ENCODE results near the gene CPD. TPM values are rescaled to one million over a fixed set of nuclear protein-coding genes. Genes with fewer than 3 reads are reported as not detected.
A peak's percentile ranks its signal among the peaks of the same experiment; 100 is the strongest.

CPD gene
- polyA plus RNA-seq, 1 donor, result 51.7 TPM

DNA sequence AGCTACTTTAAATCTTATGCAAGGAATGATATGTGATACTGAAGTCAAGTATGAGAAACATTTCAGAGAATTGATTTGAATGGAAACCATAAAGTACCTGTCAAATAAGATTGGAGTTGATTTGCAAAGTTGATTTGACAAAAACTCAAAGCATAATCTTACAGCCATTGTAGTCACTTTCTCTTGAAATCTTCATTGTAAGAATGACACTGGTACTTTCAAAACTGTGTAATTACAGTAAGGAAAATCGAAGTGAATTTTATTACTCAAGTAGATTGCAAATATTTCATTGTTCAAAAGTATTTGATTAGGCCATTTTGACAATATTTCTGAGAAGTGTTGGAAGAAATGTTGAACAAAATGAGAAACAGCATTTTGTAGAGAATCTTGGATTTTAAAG lies 3.6 kb downstream of the CPD start:
- DNase-seq, result no peak
- no peak overlapping the region for H3K4me3 ChIP-seq (ENCODE audit: low read length)
- H3K4me1 ChIP-seq (ENCODE audit: control insufficient read depth, insufficient read depth, low read length), result peaks cover 6% of the 10 kb centered on the region
- no peaks in the 10 kb centered on the region for H3K9me3 ChIP-seq (ENCODE audit: control insufficient read depth, low read depth, low read length)
- no peak overlapping the region for H3K27ac ChIP-seq (ENCODE audit: low read length)
- no peaks in the 10 kb centered on the region for H3K27me3 ChIP-seq (ENCODE audit: control insufficient read depth, insufficient read depth, low read length)
- peaks cover 17% of the 10 kb centered on the region for H3K36me3 ChIP-seq (ENCODE audit: control insufficient read depth, insufficient read depth, low read length)
- WGBS (ENCODE audit: insufficient coverage, low lambda C conversion rate), result no CpG with 5 or more reads among the region's 1 CpG

DNA sequence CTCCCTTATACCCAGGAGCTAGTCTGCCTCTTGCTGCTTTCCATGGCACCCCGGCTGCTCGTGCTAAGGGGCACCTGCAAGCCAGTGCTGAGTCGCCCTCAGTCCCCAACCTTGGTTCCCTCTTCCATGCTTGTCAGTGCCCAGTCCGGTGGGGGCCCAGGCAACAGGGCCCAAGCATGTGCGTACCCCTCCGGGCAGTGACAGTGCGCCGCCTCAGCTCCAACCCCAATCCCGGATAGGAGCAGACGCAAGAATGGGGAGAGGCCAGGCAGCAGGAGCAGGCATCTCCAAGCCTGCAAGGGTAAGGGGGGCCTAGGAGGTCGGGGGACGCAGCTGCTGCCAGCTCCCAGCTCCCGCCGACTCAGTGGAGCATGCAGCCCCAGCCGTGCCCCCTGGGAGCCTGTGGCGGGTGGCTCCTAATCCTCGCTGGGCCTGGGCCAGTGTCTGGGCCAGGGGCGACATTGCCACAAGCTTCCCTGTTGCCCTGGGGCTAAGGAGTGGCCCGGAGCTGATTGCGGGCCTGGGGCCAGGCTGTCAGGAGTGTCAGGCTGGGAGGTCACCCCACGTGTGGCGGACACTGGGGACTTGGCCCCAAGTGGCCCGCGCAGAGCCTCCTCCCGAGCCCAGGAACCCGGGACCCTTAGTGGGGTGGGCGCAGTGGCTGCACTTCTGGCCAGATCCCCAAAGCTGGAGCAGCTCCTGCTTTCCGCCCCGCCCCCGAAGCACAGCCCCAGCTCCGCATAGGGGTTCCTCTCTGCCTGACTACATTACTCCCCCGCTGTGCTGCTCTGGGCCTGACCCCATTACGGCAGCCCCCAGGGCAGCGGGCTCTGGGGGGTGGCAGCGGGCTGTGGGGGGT lies 9.8 kb downstream of the CPD start:
- H3K4me3 ChIP-seq (ENCODE audit: low read length), result no peak overlapping the region
- no peaks in the 10 kb centered on the region for H3K4me1 ChIP-seq (ENCODE audit: control insufficient read depth, insufficient read depth, low read length)
- no CpG with 5 or more reads among the region's 35 CpGs for WGBS (ENCODE audit: insufficient coverage, low lambda C conversion rate)
- H3K27me3 ChIP-seq (ENCODE audit: control insufficient read depth, insufficient read depth, low read length), result no peaks in the 10 kb centered on the region
- H3K36me3 ChIP-seq (ENCODE audit: control insufficient read depth, insufficient read depth, low read length), result peaks cover 35% of the 10 kb centered on the region
- no peaks in the 10 kb centered on the region for H3K9me3 ChIP-seq (ENCODE audit: control insufficient read depth, low read depth, low read length)
- no peak for DNase-seq
- no peak overlapping the region for H3K27ac ChIP-seq (ENCODE audit: low read length)

DNA sequence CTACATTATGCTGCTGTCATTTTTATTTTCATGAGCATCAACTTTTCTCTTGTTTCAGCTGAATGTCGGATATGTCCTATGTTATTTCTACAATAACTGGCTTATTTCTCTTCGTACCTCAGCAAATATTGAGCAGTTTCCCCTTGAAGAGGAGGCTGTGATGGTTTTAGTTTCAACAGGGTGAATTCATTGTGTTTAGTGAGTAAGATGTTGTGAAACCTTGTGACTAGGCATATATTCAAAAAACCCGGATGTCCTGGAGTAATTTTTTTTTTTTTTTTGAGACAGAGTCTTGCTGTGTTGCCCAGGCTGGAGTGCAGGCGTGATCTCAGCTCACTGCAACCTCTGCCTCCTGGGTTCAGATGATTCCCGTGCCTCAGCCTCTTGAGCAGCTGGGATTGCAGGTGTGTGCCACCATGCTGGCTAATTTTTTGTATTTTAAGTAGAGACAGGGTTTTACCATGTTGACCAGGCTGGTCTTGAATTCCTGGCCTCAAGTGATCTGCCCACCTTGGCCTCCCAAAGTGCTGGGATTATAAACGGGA lies 11.1 kb downstream of the CPD start:
- no peak overlapping the region for H3K27ac ChIP-seq (ENCODE audit: low read length)
- H3K4me1 ChIP-seq (ENCODE audit: control insufficient read depth, insufficient read depth, low read length), result no peaks in the 10 kb centered on the region
- H3K4me3 ChIP-seq (ENCODE audit: low read length), result no peak overlapping the region
- peaks cover 35% of the 10 kb centered on the region for H3K36me3 ChIP-seq (ENCODE audit: control insufficient read depth, insufficient read depth, low read length)
- H3K9me3 ChIP-seq (ENCODE audit: control insufficient read depth, low read depth, low read length), result no peaks in the 10 kb centered on the region
- H3K27me3 ChIP-seq (ENCODE audit: control insufficient read depth, insufficient read depth, low read length), result no peaks in the 10 kb centered on the region
- DNase-seq, result no peak
- no CpG with 5 or more reads among the region's 6 CpGs for WGBS (ENCODE audit: insufficient coverage, low lambda C conversion rate)

DNA sequence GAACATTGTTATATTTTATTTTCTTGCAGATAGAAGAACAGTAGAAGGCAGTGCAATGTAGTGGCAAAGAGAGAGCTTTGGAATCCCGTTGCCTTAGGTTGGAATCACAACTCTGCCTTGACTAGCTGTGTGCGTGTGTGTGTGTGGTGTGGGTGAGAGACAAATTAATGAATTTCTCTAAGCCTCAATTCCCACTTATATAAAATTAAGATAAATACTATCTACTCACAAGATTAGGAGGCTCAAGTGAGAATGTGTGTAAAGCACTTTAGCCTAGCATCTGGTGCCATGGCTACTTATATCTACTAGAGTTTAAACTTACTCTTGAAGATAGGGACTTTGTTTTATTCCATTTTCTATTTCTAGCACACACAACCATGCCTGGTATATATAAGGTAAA lies 12.8 kb downstream of the CPD start:
- Histone ChIP-seq H3K36me3 (ENCODE audit: control insufficient read depth, insufficient read depth, low read length) (peaks cover 22% of the 10 kb centered on the region), H3K4me3 (ENCODE audit: low read length) (no peak overlapping the region), H3K9me3 (ENCODE audit: control insufficient read depth, low read depth, low read length) (no peaks in the 10 kb centered on the region), H3K27me3 (ENCODE audit: control insufficient read depth, insufficient read depth, low read length) (no peaks in the 10 kb centered on the region), H3K27ac (ENCODE audit: low read length) (no peak overlapping the region), H3K4me1 (ENCODE audit: control insufficient read depth, insufficient read depth, low read length) (no peaks in the 10 kb centered on the region)
- WGBS (ENCODE audit: insufficient coverage, low lambda C conversion rate), result 100% methylated on average over 2 of the region's 2 CpGs
- no peak for DNase-seq

DNA sequence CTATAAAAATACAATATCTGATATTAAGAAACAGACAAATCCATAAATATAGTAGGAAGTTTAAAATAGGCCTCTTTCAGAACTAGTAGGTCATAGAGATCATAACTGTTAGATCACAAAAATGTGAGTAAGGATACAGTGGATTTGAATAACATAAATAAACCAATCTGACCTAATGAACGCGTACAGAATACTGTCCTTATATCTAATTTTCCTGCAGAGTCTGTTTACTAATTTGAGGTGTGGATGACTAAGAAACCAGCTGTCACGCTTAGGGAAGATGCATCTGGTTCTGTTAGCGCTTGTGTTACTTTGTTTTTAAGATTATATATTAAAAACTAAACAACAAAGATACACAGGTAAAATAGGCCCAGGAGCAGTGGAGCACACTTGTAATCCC lies 14.8 kb downstream of the CPD start:
- no peak overlapping the region for H3K4me3 ChIP-seq (ENCODE audit: low read length)
- H3K27ac ChIP-seq (ENCODE audit: low read length), result no peak overlapping the region
- H3K27me3 ChIP-seq (ENCODE audit: control insufficient read depth, insufficient read depth, low read length), result no peaks in the 10 kb centered on the region
- no peaks in the 10 kb centered on the region for H3K9me3 ChIP-seq (ENCODE audit: control insufficient read depth, low read depth, low read length)
- peaks cover 2% of the 10 kb centered on the region for H3K4me1 ChIP-seq (ENCODE audit: control insufficient read depth, insufficient read depth, low read length)
- H3K36me3 ChIP-seq (ENCODE audit: control insufficient read depth, insufficient read depth, low read length), result peaks cover 12% of the 10 kb centered on the region
- no CpG with 5 or more reads among the region's 4 CpGs for WGBS (ENCODE audit: insufficient coverage, low lambda C conversion rate)
- DNase-seq, result no peak

DNA sequence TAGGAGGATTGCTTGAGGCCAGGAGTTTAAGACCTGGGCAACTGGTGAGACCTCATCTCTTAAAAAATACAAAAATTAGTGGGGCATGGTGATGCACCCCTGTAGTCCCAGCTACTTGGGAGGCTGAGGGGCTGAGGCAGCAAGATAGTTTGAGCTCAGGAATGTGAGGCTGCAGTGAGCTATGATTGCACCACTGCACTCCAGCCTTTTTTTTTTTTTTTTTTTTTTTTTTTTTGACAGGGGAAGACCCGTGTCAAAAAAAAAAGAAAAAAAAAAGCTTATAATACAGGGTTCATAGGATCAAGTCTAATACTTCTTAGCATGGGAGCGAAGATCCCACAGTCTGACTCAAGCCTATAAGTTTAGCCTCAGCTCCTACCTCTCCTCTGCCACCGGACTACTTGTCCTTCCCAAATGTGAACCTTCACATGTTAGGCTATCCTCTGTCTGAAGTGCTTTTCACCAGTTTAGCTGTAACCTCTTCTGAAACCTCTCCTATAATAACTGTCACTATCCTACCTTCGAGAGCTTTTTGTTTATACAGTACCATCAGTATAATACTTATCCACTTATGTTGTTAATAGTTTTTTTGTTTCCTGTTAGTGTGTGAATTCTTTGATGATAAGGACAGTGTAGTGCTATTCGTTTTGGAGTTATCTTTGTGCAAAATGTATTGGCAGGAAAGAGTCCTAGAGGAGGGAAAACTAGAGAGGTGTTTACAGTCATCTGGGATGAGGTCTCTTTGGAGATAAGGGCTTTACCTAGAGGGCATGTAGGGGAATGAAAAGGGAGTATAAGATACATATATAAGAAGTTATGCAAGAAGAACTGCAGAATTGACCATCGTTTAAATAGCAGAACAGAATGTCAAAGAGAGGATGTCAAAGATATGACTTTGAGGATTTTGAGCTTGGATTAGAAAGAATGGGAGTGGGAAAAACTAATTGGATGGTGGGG lies 15.5 kb downstream of the CPD start:
- 13% methylated on average over 3 of the region's 6 CpGs for WGBS (ENCODE audit: insufficient coverage, low lambda C conversion rate)
- H3K4me1 ChIP-seq (ENCODE audit: control insufficient read depth, insufficient read depth, low read length), result peaks cover 2% of the 10 kb centered on the region
- no peaks in the 10 kb centered on the region for H3K27me3 ChIP-seq (ENCODE audit: control insufficient read depth, insufficient read depth, low read length)
- H3K27ac ChIP-seq (ENCODE audit: low read length), result no peak overlapping the region
- DNase-seq, result no peak
- peaks cover 7% of the 10 kb centered on the region for H3K36me3 ChIP-seq (ENCODE audit: control insufficient read depth, insufficient read depth, low read length)
- H3K9me3 ChIP-seq (ENCODE audit: control insufficient read depth, low read depth, low read length), result no peaks in the 10 kb centered on the region
- no peak overlapping the region for H3K4me3 ChIP-seq (ENCODE audit: low read length)

DNA sequence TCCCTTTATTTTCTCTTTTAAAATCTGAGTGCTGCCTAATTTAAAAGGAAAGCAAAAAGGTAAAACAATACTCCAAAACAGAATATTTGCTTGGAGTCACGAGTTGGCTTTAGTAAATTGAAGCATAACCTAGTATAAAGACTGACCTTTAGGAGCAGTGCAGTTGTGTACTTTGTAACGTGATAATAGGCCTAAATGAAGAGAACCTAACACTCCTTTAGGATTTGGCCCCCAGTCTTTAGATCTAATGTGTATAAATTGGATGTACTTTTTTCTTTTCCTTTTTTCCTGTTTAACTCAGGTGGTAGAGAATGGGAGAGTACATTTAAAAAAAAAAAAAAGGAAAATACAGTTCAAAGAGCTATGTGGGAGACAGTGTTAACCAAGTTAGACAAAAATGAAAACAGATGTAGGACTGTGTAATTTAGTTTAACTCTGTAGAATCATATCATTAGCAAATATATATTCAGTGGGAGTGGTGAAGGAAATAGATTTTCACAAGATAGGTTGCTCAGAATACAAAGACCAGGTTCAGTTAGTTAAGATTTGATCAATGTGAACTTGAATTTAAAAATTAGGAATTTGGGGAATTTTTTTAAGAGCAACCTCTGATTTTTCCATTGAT lies 16.8 kb downstream of the CPD start:
- Histone ChIP-seq H3K4me3 (ENCODE audit: low read length) (no peak overlapping the region), H3K36me3 (ENCODE audit: control insufficient read depth, insufficient read depth, low read length) (peaks cover 5% of the 10 kb centered on the region), H3K27me3 (ENCODE audit: control insufficient read depth, insufficient read depth, low read length) (no peaks in the 10 kb centered on the region), H3K4me1 (ENCODE audit: control insufficient read depth, insufficient read depth, low read length) (peaks cover 2% of the 10 kb centered on the region), H3K27ac (ENCODE audit: low read length) (peak overlapping the region; percentile 27), H3K9me3 (ENCODE audit: control insufficient read depth, low read depth, low read length) (no peaks in the 10 kb centered on the region)
- WGBS (ENCODE audit: insufficient coverage, low lambda C conversion rate), result no CpG with 5 or more reads among the region's 2 CpGs
- DNase-seq, result no peak

DNA sequence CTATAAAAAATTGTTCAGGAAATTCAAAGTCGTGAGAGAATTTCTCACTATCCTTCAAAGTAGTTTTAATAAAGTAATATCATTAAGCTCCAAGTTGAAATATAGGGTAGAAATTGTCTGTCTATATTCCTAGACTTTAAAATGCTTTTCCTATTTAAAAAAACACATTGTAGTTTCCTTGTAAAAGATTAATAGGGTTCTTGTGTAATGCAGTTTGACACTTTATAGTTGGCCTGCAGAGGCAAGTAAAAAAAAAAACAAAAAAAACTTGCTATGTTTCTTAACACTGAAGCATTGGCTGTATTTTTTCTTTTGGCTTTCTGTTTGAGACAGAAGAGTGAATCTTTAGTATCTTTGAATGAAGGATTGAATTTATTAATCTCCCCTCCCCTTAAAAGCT lies 17.4 kb downstream of the CPD start:
- Histone ChIP-seq H3K4me3 (ENCODE audit: low read length) (no peak overlapping the region), H3K27me3 (ENCODE audit: control insufficient read depth, insufficient read depth, low read length) (no peaks in the 10 kb centered on the region), H3K36me3 (ENCODE audit: control insufficient read depth, insufficient read depth, low read length) (peaks cover 1% of the 10 kb centered on the region), H3K27ac (ENCODE audit: low read length) (peak overlapping the region; percentile 27), H3K4me1 (ENCODE audit: control insufficient read depth, insufficient read depth, low read length) (peaks cover 2% of the 10 kb centered on the region), H3K9me3 (ENCODE audit: control insufficient read depth, low read depth, low read length) (no peaks in the 10 kb centered on the region)
- 29% methylated on average over 1 of the region's 1 CpG for WGBS (ENCODE audit: insufficient coverage, low lambda C conversion rate)
- peak in 1 of 2 donors; percentile 49 for DNase-seq

DNA sequence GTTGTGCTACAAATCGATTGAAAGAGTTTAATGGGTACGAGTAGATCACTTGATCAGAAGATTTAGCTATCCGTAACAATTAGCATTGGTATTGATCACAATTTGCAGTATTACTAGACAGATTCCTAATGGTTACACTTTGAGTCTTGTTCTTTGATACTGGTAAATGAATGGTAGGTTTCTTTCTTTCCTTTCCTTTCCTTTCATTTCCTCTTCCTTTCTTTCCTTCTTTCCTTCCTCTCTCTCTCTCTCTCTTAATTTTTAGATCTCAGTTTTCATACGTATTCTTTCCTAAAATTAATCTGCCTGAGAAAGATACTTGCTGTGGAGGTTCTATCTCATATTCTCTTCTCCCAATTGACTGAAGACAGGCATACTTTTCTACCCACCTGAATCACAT lies 17.9 kb downstream of the CPD start:
- 55% methylated on average over 4 of the region's 4 CpGs for WGBS (ENCODE audit: insufficient coverage, low lambda C conversion rate)
- H3K9me3 ChIP-seq (ENCODE audit: control insufficient read depth, low read depth, low read length), result no peaks in the 10 kb centered on the region
- H3K27ac ChIP-seq (ENCODE audit: low read length), result peak overlapping the region; percentile 27
- no peaks in the 10 kb centered on the region for H3K27me3 ChIP-seq (ENCODE audit: control insufficient read depth, insufficient read depth, low read length)
- H3K4me1 ChIP-seq (ENCODE audit: control insufficient read depth, insufficient read depth, low read length), result peaks cover 2% of the 10 kb centered on the region
- DNase-seq, result no peak
- H3K36me3 ChIP-seq (ENCODE audit: control insufficient read depth, insufficient read depth, low read length), result no peaks in the 10 kb centered on the region
- no peak overlapping the region for H3K4me3 ChIP-seq (ENCODE audit: low read length)
